K562 (cell line): ENCODE results near the gene DAPK1. TPM values are rescaled to one million over a fixed set of nuclear protein-coding genes. Genes with fewer than 3 reads are reported as not detected.

Experiments used
- ATAC-seq: fragments of 200-7000 bp; cut with Tn5 transposase; 3 replicates; pipeline ENCODE4 v1.9.1; 2020; ENCODE audit warnings: moderate library complexity
- BruUV-seq: library from RNA; stranded (reverse); fragments of 400-500 nt; replicated peaks from 2 replicates; lab custom pipeline; 2021; lab: Mats Ljungman, UMichigan
- CTCF ChIA-PET: fragments of 300-600 bp; formaldehyde crosslinking; extraction: SDS; loops from one replicate; lab custom pipeline; 2021; ENCODE audit warnings: low intra/inter-chr PET ratio; lab: Yijun Ruan, JAX
- POLR2A ChIA-PET: fragments of 300-600, 350-650 bp; sonication (Branson Sonifier 250); formaldehyde crosslinking; extraction: SDS; loops from one replicate; lab custom pipeline; 2021; ENCODE audit warnings: antibody characterized with exemption, inconsistent platforms; lab: Yijun Ruan, JAX
- DNase-seq, 4 experiments: peaks; one replicate each; pipeline versions ENCODE4 v3.0.0 to v3.0.0-alpha.2; 2011 to 2018; ENCODE audit warnings: low spot score in 3 of 4, mixed read lengths in 3 of 4; ENCODE audit errors: extremely low read depth in 1 of 4
- FAIRE-seq: peaks from 2 replicates; lab custom pipeline; 2011; peaks lifted over from hg19 to GRCh38; lab: Jason Lieb, UNC
- H2AFZ ChIP-seq: 2 replicates; pipeline ENCODE4 v1.6.0; 2011; ENCODE audit warnings: low read depth, low read length, control low read depth, inconsistent platforms
- H3K27ac ChIP-seq: fragments of 200-600 bp; 3 replicates; pipeline ENCODE4 v1.8.0; 2011; ENCODE audit warnings: low read depth, mild to moderate bottlenecking, control low read depth, inconsistent platforms, low read length, moderate library complexity, mixed read lengths; ENCODE audit errors: extremely low read depth
- H3K27me3 ChIP-seq, 2 experiments: fragments of 300-600 bp in 1 of 2; 2 replicates in 1 of 2; 3 replicates in 1 of 2; pipeline versions ENCODE4 v1.6.0 to v1.8.0; 2011; ENCODE audit warnings: inconsistent platforms in 2 of 2, low read length in 2 of 2, mild to moderate bottlenecking in 1 of 2, mixed read lengths in 1 of 2, moderate library complexity in 1 of 2; ENCODE audit not compliant: control insufficient read depth in 2 of 2, insufficient read depth in 2 of 2
- H3K36me3 ChIP-seq: fragments of 300-600 bp; 3 replicates; pipeline ENCODE4 v1.8.0; 2011; ENCODE audit warnings: mild to moderate bottlenecking, low read length, inconsistent platforms; ENCODE audit not compliant: control insufficient read depth, insufficient read depth
- H3K4me1 ChIP-seq, 2 experiments: fragments of 200-600 bp in 1 of 2; replicated peaks in 1 of 2; 2 replicates in 1 of 2; 3 replicates in 1 of 2; pipeline versions ENCODE4 v1.5.1 to v1.8.0; 2011; ENCODE audit warnings: inconsistent platforms in 2 of 2, low read length in 2 of 2, mild to moderate bottlenecking in 1 of 2, mixed read lengths in 1 of 2, moderate library complexity in 1 of 2; ENCODE audit not compliant: control insufficient read depth in 2 of 2, insufficient read depth in 2 of 2
- H3K4me2 ChIP-seq: 2 replicates; pipeline ENCODE4 v1.6.1; 2011; ENCODE audit warnings: low read length, control low read depth, inconsistent platforms, mixed read lengths; ENCODE audit not compliant: insufficient read depth
- H3K4me3 ChIP-seq: fragments of 200-600 bp; sonication (generic), shearing (Covaris generic); 2 replicates; pipeline ENCODE4 v1.5.1; 2016; ENCODE audit warnings: control low read depth, inconsistent platforms
- H3K79me2 ChIP-seq: fragments of 200-600 bp; 3 replicates; pipeline ENCODE4 v1.8.0; 2011; ENCODE audit warnings: low read length, inconsistent platforms; ENCODE audit not compliant: control insufficient read depth, insufficient read depth
- H3K9ac ChIP-seq, 2 experiments: 2 replicates each; pipeline versions ENCODE4 v1.6.0 to v1.6.1; 2011; ENCODE audit warnings: low read depth in 2 of 2, low read length in 2 of 2, control low read depth in 1 of 2, inconsistent platforms in 1 of 2, mild to moderate bottlenecking in 1 of 2, mixed read lengths in 1 of 2; ENCODE audit not compliant: insufficient read depth in 1 of 2
- H3K9me1 ChIP-seq: one replicate; pipeline ENCODE4 v1.6.0; 2011; ENCODE audit warnings: inconsistent platforms, mild to moderate bottlenecking, low read length, moderate library complexity; ENCODE audit not compliant: control insufficient read depth, insufficient read depth
- H3K9me3 ChIP-seq: replicated peaks from 2 replicates; pipeline ENCODE4 v1.5.1; 2011; ENCODE audit warnings: low read depth, low read length, inconsistent platforms; ENCODE audit not compliant: control insufficient read depth, insufficient read depth
- H4K20me1 ChIP-seq: replicated peaks from 2 replicates; pipeline ENCODE4 v1.6.1; 2011; ENCODE audit warnings: low read length, inconsistent platforms, mixed read lengths; ENCODE audit not compliant: control insufficient read depth, insufficient read depth
- CAMTA2 ChIP-seq: fragments of 250-450 bp; sonication (Bioruptor Pico); conservative IDR thresholded peaks from 2 replicates; pipeline ENCODE4 v1.5.1; 2022
- HEY1 ChIP-seq: fragments of 250-450 bp; sonication (Bioruptor Pico); IDR thresholded peaks from 2 replicates; pipeline ENCODE4 v1.5.0; 2020; ENCODE audit warnings: mild to moderate bottlenecking, moderate library complexity, borderline replicate concordance
- MTA3 ChIP-seq: fragments of 450-650 bp; formaldehyde crosslinking; IDR thresholded peaks from 2 replicates; pipeline ENCODE4 v1.6.1; 2017; ENCODE audit warnings: mild to moderate bottlenecking, borderline replicate concordance
- MYC ChIP-seq, 2 experiments: fragments of 250-450 bp in 1 of 2; sonication (Bioruptor Pico) in 1 of 2; IDR thresholded peaks; 2 replicates each; pipeline versions ENCODE4 v1.5.1 to v1.6.1; 2012 to 2021; ENCODE audit warnings: low read depth in 2 of 2, borderline replicate concordance in 1 of 2, improper control_type of control experiment in 1 of 2, low read length in 1 of 2, mild to moderate bottlenecking in 1 of 2, moderate library complexity in 1 of 2
- POLR3A ChIP-seq: IDR thresholded peaks from 2 replicates; pipeline ENCODE4 v1.6.1; 2011; ENCODE audit warnings: borderline replicate concordance, mild to moderate bottlenecking, moderate library complexity; ENCODE audit not compliant: insufficient read length, insufficient read depth; ENCODE audit errors: extremely low read depth
- PYGO2 ChIP-seq: fragments of 450-650 bp; IDR thresholded peaks from 2 replicates; pipeline ENCODE4 v1.6.1; 2016; ENCODE audit warnings: mild to moderate bottlenecking, missing genetic modification characterization, moderate library complexity, missing compliant biosample characterization
- RFX5 ChIP-seq: IDR thresholded peaks from 2 replicates; pipeline ENCODE4 v1.6.1; 2011; ENCODE audit warnings: low read depth, mild to moderate bottlenecking, improper control_type of control experiment, low read length
- SRSF3 ChIP-seq: fragments of 200-400 bp; formaldehyde crosslinking; IDR thresholded peaks from 2 replicates; pipeline ENCODE4 v1.6.1; 2016; ENCODE audit warnings: mild to moderate bottlenecking, low read length, moderate library complexity; ENCODE audit not compliant: insufficient read depth
- THRAP3 ChIP-seq: fragments of 450-650 bp; IDR thresholded peaks from 2 replicates; pipeline ENCODE4 v1.6.1; 2016; ENCODE audit warnings: mild to moderate bottlenecking, inconsistent platforms, borderline replicate concordance
- ZNF316 ChIP-seq: fragments of 450-650 bp; IDR thresholded peaks from 2 replicates; pipeline ENCODE4 v1.6.1; 2016
- ZNF75A ChIP-seq: fragments of 450-650 bp; formaldehyde crosslinking; IDR thresholded peaks from 2 replicates; pipeline ENCODE4 v1.4.0; 2020; ENCODE audit warnings: mild to moderate bottlenecking
- WGBS: fragments of 100-300 bp; shearing (Covaris generic); methylation state at CpG from one replicate; pipeline ENCODE4 v1.1.6; 2016; ENCODE audit warnings: low coverage, mixed read lengths; ENCODE audit not compliant: insufficient coverage; ENCODE audit errors: missing lambda C conversion rate; 5-methylcytosine and 5-hydroxymethylcytosine counted together
- in situ Hi-C: fragments of 300-500 bp; cut with MboI; formaldehyde crosslinking; loops from 4 replicates; pipeline ENCODE4 v1.15.0; 2018; ENCODE audit warnings: inconsistent platforms, mixed read lengths
- intact Hi-C: fragments of 100-400 bp; cut with micrococcal nuclease; formaldehyde crosslinking; loops from 2 replicates; pipeline ENCODE4 v1.14.2; 2022
- polyA plus RNA-seq, 8 experiments: library from polyadenylated mRNA; depleted of rRNA in 4 of 8; stranded (reverse) in 5 of 8; unstranded in 3 of 8; fragments of >200 nt; fragmentation: Nextera tagmentation in 2 of 8; fragmentation: Illumina TruSeq in 1 of 8; extraction: Ambion mirVana in 2 of 8; extraction: Trizol in 1 of 8; gene quantifications; 2 replicates each; pipeline versions ENCODE4 v1.2.1 to v1.2.3, GENCODE V29; 2011 to 2014; ENCODE audit warnings: inconsistent platforms in 1 of 8, missing spikeins in 1 of 8
- total RNA-seq, 7 experiments: library from RNA; depleted of rRNA in 6 of 7; stranded (reverse); fragments of >200 nt in 6 of 7; fragmentation: Illumina TruSeq in 2 of 7; extraction: Trizol in 2 of 7; gene quantifications; 2 replicates each; pipeline versions ENCODE4 v1.2.1 to v1.2.3, GENCODE V29; 2011 to 2021; ENCODE audit warnings: low replicate concordance in 1 of 7
- TF ChIP-seq, protein P1 (sequence below): fragments of 450-650 bp; formaldehyde crosslinking; IDR thresholded peaks from 2 replicates; pipeline ENCODE4 v1.4.0; 2022; ENCODE audit warnings: mild to moderate bottlenecking, moderate library complexity
- TF ChIP-seq, protein P2 (sequence below), 2 experiments: IDR thresholded peaks; 2 replicates each; pipeline ENCODE4 v1.6.1; 2011; ENCODE audit warnings: borderline replicate concordance in 1 of 2, control low read depth in 1 of 2, low read depth in 1 of 2, low read length in 1 of 2, mild to moderate bottlenecking in 1 of 2, mixed read lengths in 1 of 2, moderate library complexity in 1 of 2; ENCODE audit not compliant: insufficient read depth in 1 of 2, insufficient read length in 1 of 2, poor library complexity in 1 of 2, severe bottlenecking in 1 of 2; ENCODE audit errors: extremely low read depth in 1 of 2

DAPK1 gene
- total and polyA plus RNA-seq, 9 of the 15 experiments (the other 6 are each of a cell fraction or from before 2014, with no cell fraction given), result 1.7 to 26.4 (median 15.8) TPM

DNA sequence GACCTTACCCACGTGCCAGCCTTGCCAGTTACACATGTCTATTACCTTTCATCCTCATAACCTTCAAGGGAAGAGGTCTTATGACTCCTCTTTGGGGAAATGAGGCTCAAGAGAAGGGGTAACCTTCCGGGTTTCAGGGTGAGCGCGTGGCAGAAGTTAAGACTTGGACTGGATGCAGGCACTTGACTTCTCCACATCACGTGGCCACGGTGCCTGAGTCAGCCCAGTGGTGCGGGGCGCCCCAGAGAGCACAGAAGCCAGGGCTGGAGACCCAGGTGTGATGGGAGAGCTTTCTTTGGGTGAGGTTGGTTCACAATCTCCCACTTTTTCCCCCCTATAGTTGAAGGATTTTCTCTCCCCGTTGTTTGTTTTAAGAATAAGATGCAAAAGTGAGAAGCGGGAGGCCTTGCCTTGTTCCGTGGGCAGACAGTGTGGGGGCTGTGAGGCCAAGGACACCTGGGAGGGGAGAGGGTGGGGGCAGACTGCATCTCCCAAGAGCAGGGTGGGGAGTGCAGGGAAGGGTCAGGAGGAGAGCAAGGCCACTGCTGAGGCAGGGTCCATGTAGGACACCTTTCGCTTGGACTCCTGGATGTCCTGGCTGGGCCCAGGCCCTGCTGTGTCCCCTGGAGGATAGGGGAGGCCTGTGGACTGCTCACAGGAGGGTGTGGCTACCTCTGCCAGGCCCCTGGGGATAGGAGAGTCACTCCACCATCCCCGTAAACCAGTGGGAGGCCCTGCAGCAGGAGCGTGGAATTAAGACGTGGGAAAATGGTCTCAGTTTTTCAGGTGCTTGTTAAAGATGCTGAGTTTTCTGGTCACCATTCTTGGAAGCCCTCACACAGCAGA is 138.2 kb downstream of the DAPK1 start:
- H3K4me2 ChIP-seq, result no peak overlapping the region
- TF ChIP-seq ZNF75A (CRISPR knock-in tag) (no peak), MYC (IDR thresholded peaks at IDR 0.05; ENCODE audit: low read depth, low read length) (no peak), MYC (CRISPR knock-in tag; IDR thresholded peaks at IDR 0.05; ENCODE audit: borderline replicate concordance, low read depth) (no peak), RFX5 (no peak)
- ATAC-seq (no peak), FAIRE-seq (no peak), DNase-seq (no peak)
- H4K20me1 ChIP-seq, result no peaks in the 10 kb centered on the region
- no peaks in the 10 kb centered on the region for H3K79me2 ChIP-seq
- no TSS peak for BruUV-seq
- no peaks in the 10 kb centered on the region for H3K9me3 ChIP-seq
- in situ Hi-C loops, result no loop called here
- intact Hi-C loops, result no loop called here
- no peak overlapping the region for H2AFZ ChIP-seq
- CTCF ChIA-PET, result no interaction called here
- H3K27me3 ChIP-seq, result no peaks in the 10 kb centered on the region
- WGBS, result 76% methylated on average over 13 of the region's 15 CpGs
- H3K9ac ChIP-seq, result no peak overlapping the region
- peaks cover 28% of the 10 kb centered on the region; the same call in 2 of the 3 replicates for H3K36me3 ChIP-seq
- H3K9me1 ChIP-seq, result no peaks in the 10 kb centered on the region
- POLR2A ChIA-PET, result no interaction called here
- H3K4me1 ChIP-seq, result no peaks in the 10 kb centered on the region
- H3K27ac ChIP-seq, result no peak overlapping the region
- no peak overlapping the region for H3K4me3 ChIP-seq

DNA sequence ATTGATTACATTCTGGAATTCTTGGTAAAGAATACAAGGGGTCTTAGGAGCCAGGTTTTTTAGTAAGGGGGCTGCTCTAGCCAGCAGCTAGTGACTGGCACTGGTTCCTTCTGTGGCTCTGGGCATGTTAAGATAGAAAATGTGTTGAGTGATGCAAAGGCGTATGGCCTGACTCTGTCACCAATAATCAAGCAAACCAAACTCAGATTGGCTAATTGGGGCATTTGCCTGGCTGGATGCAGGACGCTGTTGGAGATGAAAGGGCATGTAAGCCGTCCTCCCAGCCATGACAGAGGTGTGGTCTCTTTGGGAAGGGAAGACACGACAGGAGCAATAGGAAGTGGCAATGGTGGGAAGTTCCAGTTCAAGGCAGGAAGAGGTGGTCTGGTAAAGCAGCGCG is 140.6 kb downstream of the DAPK1 start:
- Histone ChIP-seq H4K20me1 (no peaks in the 10 kb centered on the region), H3K27ac (no peak overlapping the region), H3K9me3 (no peaks in the 10 kb centered on the region), H3K4me3 (no peak overlapping the region), H3K9ac (no peak overlapping the region), H2AFZ (no peak overlapping the region), H3K4me1 (no peaks in the 10 kb centered on the region), H3K9me1 (no peaks in the 10 kb centered on the region), H3K79me2 (no peaks in the 10 kb centered on the region), H3K27me3 (no peaks in the 10 kb centered on the region), H3K36me3 (peaks cover 37% of the 10 kb centered on the region; the same call in 2 of the 3 replicates), H3K4me2 (no peak overlapping the region)
- in situ Hi-C loops, result no loop called here
- POLR2A ChIA-PET, result no interaction called here
- no peak for DNase-seq
- FAIRE-seq, result no peak
- CTCF ChIA-PET, result no interaction called here
- BruUV-seq, result no TSS peak
- intact Hi-C loops, result no loop called here
- no peak for ATAC-seq
- 68% methylated on average over 4 of the region's 6 CpGs for WGBS
- no peak for TF ChIP-seq ZNF316
- TF ChIP-seq, protein P1, sequence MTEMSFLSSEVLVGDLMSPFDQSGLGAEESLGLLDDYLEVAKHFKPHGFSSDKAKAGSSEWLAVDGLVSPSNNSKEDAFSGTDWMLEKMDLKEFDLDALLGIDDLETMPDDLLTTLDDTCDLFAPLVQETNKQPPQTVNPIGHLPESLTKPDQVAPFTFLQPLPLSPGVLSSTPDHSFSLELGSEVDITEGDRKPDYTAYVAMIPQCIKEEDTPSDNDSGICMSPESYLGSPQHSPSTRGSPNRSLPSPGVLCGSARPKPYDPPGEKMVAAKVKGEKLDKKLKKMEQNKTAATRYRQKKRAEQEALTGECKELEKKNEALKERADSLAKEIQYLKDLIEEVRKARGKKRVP (CRISPR knock-in tag), result no peak
- no peak for TF ChIP-seq CAMTA2 (CRISPR knock-in tag)
- no peak for TF ChIP-seq HEY1 (CRISPR knock-in tag)
- TF ChIP-seq, protein P2, sequence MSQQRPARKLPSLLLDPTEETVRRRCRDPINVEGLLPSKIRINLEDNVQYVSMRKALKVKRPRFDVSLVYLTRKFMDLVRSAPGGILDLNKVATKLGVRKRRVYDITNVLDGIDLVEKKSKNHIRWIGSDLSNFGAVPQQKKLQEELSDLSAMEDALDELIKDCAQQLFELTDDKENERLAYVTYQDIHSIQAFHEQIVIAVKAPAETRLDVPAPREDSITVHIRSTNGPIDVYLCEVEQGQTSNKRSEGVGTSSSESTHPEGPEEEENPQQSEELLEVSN (IDR thresholded peaks at IDR 0.05; ENCODE audit: borderline replicate concordance in 1 of 2, extremely low read depth in 1 of 2, insufficient read depth in 1 of 2, insufficient read length in 1 of 2, low read depth in 1 of 2, low read length in 1 of 2, poor library complexity in 1 of 2, severe bottlenecking in 1 of 2), result no peak
- TF ChIP-seq PYGO2 (tag), result no peak
- no peak for TF ChIP-seq THRAP3
- no peak for TF ChIP-seq MTA3
- no peak for TF ChIP-seq POLR3A
- no peak for TF ChIP-seq SRSF3
